Cardiac muscle cell (in vitro differentiated cells and primary cell): Measurements from ENCODE around the gene CUL2. TPM values are rescaled to one million over a fixed set of nuclear protein-coding genes. Genes with fewer than 3 reads are reported as not detected.

Source experiments
- DNase-seq, 2 donors: peaks; one replicate each; pipeline versions ENCODE4 v3.0.0 to v3.0.0-alpha.2; 2010 to 2017; ENCODE audit warnings: low read depth in 1 of 2, low spot score in 1 of 2
- H3K27ac ChIP-seq: fragments of 200-600 bp; sonication (generic); 2 replicates; pipeline ENCODE4 v1.5.1; 2016
- H3K27me3 ChIP-seq: fragments of 200-600 bp; sonication (generic); 2 replicates; pipeline ENCODE4 v1.6.0; 2016; ENCODE audit warnings: control low read depth
- H3K36me3 ChIP-seq: fragments of 200-600 bp; sonication (generic); 2 replicates; pipeline ENCODE4 v1.5.1; 2016; ENCODE audit warnings: control low read depth
- H3K4me1 ChIP-seq: fragments of 200-600 bp; sonication (generic); 2 replicates; pipeline ENCODE4 v1.8.1; 2017; ENCODE audit warnings: low read depth, mild to moderate bottlenecking, mixed run types
- H3K4me3 ChIP-seq: fragments of 200-600 bp; sonication (generic); 2 replicates; pipeline ENCODE4 v1.5.1; 2016; ENCODE audit warnings: mild to moderate bottlenecking
- H3K9me3 ChIP-seq: fragments of 200-600 bp; sonication (generic); 2 replicates; pipeline ENCODE4 v1.5.1; 2017; ENCODE audit warnings: low read depth, mild to moderate bottlenecking, control low read depth
- polyA plus RNA-seq: library from polyadenylated mRNA; unstranded; fragments of >200 nt; fragmentation: Nextera tagmentation; extraction: Ambion mirVana; gene quantifications from 2 replicates; pipeline ENCODE4 v1.2.1, GENCODE V29; 2016
- total RNA-seq: library from RNA; depleted of rRNA; stranded (reverse); fragments of >200 nt; gene quantifications from 2 replicates; pipeline ENCODE4 v1.2.3, GENCODE V29; 2016
- TF ChIP-seq, protein P1 (sequence below): IDR thresholded peaks from 2 replicates; pipeline ENCODE4 v1.5.1; 2012; ENCODE audit warnings: low read depth, mild to moderate bottlenecking, low read length

CUL2 gene
- total and polyA plus RNA-seq, 2 experiments from 2014 or later, result 19.2 to 48.7 TPM

DNA sequence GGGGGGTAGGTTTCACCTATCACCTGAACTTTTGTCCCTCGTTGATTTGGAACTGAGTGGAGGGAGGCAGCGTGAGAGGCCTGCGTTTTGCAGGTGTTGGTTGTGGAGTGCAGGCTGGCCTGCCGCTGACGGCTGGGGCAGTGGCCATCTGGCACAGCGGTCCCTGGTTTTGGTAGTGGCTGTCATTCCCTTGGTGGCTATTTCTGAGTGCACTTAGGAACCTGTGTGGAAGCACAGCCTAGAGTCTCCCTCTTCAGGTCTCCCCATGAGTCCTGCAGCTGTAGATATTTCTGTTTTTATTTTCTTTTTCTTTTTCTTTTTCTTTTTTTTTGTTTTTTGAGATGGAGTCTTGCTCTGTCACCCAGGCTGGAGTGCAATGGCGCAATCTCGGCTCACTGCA is 129.2 kb downstream of the CUL2 start:
- Histone ChIP-seq H3K4me1 (no peaks in the 10 kb centered on the region), H3K27me3 (no peaks in the 10 kb centered on the region), H3K9me3 (no peaks in the 10 kb centered on the region), H3K27ac (no peak overlapping the region), H3K4me3 (no peak overlapping the region), H3K36me3 (no peaks in the 10 kb centered on the region)
- TF ChIP-seq, protein P1, sequence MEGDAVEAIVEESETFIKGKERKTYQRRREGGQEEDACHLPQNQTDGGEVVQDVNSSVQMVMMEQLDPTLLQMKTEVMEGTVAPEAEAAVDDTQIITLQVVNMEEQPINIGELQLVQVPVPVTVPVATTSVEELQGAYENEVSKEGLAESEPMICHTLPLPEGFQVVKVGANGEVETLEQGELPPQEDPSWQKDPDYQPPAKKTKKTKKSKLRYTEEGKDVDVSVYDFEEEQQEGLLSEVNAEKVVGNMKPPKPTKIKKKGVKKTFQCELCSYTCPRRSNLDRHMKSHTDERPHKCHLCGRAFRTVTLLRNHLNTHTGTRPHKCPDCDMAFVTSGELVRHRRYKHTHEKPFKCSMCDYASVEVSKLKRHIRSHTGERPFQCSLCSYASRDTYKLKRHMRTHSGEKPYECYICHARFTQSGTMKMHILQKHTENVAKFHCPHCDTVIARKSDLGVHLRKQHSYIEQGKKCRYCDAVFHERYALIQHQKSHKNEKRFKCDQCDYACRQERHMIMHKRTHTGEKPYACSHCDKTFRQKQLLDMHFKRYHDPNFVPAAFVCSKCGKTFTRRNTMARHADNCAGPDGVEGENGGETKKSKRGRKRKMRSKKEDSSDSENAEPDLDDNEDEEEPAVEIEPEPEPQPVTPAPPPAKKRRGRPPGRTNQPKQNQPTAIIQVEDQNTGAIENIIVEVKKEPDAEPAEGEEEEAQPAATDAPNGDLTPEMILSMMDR, result peak; percentile 24
- DNase-seq, result peak in 1 of 2 donors; percentile 33

DNA sequence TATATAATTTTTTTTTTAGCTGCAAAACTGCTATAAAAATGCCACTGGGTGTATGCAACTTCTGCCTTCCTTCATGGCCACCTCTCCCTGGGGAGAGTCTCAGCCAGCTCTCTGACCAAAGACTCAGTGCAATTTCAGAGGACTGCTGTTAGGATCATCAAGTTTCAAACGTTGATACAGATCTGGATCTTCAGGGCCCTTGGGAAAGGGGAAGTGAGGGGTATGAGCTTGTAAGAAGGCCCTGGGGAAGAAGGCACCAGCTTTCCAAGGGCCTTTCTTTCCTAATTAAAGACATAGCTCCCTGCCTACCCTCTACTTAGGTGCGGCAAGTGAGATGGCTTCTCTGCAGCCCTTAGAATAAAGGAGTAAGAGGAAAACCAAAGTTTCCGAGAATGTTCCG is 130.4 kb downstream of the CUL2 start:
- TF ChIP-seq, protein P1, result no peak
- Histone ChIP-seq H3K4me1 (no peaks in the 10 kb centered on the region), H3K36me3 (no peaks in the 10 kb centered on the region), H3K9me3 (no peaks in the 10 kb centered on the region), H3K4me3 (no peak overlapping the region), H3K27me3 (no peaks in the 10 kb centered on the region), H3K27ac (no peak overlapping the region)
- DNase-seq, result no peak

DNA sequence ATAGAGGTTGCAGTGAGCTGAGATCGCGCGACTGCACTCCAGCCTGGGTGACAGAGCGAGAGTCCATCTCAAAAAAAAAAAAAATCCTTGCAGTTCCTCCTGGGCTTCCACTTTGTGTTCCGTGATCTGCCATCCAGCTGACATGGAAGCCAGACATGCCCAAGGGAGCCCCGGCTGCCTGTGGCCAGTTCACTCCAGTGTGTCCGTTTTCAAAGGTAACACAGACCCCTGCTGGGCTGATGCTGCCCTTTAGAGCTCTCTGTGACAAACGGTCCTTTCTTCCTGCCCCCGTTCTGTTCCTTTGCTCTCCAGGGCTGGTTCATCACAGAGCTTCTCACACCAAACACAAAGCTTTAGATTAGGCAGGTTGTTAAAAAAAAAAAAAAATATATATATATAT is 130.8 kb downstream of the CUL2 start:
- Histone ChIP-seq H3K27me3 (no peaks in the 10 kb centered on the region), H3K9me3 (no peaks in the 10 kb centered on the region), H3K4me3 (no peak overlapping the region), H3K4me1 (no peaks in the 10 kb centered on the region), H3K27ac (no peak overlapping the region), H3K36me3 (no peaks in the 10 kb centered on the region)
- TF ChIP-seq, protein P1, result no peak
- peak in 1 of 2 donors; percentile 28 for DNase-seq

Other genes starting within 250 kb of the CUL2 start
- gene CREM, start 36.5 kb upstream of the CUL2 start, total RNA-seq, result 415 and 468 TPM in 2 replicates
- 486 and 570 TPM in 2 replicates for gene CREM, start 36.5 kb upstream of the CUL2 start, polyA plus RNA-seq
- 38.9 and 52.3 TPM in 2 replicates for gene CCNY, start 246.2 kb upstream of the CUL2 start, total RNA-seq
- gene CCNY, start 246.2 kb upstream of the CUL2 start, polyA plus RNA-seq, result 79.9 and 84.7 TPM in 2 replicates